Putamen (tissue), 1 donor: ENCODE results near the gene CYSTM1.
A peak's percentile ranks its signal among the peaks of the same experiment; 100 is the strongest.
"Not testable (repeated sequence)": the region's sequence is repeated elsewhere in the genome, so short reads cannot be mapped to it uniquely, and the experiment has no call there.

Experiments
- DNase-seq: peaks from one replicate; pipeline ENCODE4 v3.0.0-alpha.2; 2016; ENCODE audit warnings: low spot score

The CYSTM1 gene

GRCh38 chr5:140150201-140150600 lies 24.8 kb upstream of the CYSTM1 start:
- no peak for DNase-seq

GRCh38 chr5:140151144-140152021 lies 23.6 kb upstream of the CYSTM1 start:
- no peak for DNase-seq

GRCh38 chr5:140152022-140152999 lies 22.7 kb upstream of the CYSTM1 start:
- no peak for DNase-seq

DNA sequence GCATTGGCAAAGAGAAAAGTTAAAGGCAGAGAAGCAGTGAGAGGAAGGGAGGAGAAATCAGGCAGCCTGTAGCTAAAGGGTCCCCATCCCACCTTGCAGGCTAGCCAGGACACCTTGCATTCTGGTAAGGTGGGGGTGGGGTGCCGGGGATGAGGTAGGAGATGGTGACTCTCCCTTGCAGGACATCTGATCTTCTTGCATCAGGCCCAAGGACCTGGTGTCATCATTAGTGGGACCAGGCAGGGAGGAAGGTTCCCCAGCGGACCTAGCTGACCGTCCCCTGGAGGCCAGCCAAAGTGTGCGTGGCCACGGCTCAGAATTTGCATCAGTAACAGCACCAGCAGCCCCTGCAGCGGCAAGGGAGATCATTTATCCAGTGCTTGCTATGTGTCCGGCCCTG lies 21.7 kb upstream of the CYSTM1 start:
- DNase-seq, result no peak

GRCh38 chr5:140153905-140154304 lies 21.1 kb upstream of the CYSTM1 start:
- DNase-seq, result peak; percentile 39

GRCh38 chr5:140154710-140155381 lies 20.1 kb upstream of the CYSTM1 start:
- not testable (repeated sequence) for DNase-seq

- DNase-seq, result peak; percentile 90
These were observed 17.8 kb upstream of the CYSTM1 start for GRCh38 chr5:140157032-140157781.

DNA sequence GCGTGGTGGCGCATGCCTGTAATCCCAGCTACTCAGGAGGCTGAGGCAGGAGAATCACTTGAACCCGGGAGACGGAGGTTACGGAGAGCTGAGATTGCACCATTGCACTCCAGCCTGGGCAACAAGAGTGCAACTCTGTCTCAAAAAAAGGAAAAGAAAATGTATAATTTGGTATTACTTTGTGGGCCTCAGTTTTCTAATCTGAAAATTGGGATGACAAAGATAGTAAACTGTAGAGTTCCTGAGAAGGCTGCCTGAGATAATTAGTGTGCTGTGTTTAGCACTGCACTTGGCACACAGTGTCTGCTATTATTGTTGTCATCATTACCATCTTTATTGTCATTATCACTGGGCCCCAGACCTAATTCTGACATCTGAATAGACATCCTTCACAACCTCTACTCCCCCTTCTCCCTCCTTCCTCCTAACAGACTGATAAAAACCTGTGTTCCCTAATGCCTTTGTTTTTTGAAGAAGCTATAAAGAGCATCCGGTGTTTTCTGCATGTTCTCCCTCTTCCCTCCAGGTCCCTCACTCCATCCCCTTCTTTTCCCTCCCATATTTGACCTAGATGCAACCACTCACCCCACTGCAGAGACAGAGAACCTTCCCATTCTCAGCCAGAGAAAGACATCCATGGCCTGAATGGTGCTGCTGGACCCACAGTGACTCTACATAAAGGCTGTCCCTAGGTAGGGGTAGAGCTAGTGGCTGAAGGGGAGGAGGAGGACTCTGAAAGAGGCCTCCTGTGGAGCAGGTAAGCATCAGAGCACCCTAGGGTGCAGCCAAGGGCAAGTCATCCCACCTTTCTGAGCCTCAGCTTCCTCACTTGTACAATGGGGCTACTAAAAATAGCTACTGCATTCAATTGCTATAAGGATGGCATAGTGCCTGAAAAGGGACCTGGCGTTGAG lies 15.7 kb upstream of the CYSTM1 start:
- DNase-seq, result no peak

GRCh38 chr5:140162275-140162674 lies 12.7 kb upstream of the CYSTM1 start:
- DNase-seq, result no peak

GRCh38 chr5:140162781-140163180 lies 12.2 kb upstream of the CYSTM1 start:
- DNase-seq, result no peak

DNA sequence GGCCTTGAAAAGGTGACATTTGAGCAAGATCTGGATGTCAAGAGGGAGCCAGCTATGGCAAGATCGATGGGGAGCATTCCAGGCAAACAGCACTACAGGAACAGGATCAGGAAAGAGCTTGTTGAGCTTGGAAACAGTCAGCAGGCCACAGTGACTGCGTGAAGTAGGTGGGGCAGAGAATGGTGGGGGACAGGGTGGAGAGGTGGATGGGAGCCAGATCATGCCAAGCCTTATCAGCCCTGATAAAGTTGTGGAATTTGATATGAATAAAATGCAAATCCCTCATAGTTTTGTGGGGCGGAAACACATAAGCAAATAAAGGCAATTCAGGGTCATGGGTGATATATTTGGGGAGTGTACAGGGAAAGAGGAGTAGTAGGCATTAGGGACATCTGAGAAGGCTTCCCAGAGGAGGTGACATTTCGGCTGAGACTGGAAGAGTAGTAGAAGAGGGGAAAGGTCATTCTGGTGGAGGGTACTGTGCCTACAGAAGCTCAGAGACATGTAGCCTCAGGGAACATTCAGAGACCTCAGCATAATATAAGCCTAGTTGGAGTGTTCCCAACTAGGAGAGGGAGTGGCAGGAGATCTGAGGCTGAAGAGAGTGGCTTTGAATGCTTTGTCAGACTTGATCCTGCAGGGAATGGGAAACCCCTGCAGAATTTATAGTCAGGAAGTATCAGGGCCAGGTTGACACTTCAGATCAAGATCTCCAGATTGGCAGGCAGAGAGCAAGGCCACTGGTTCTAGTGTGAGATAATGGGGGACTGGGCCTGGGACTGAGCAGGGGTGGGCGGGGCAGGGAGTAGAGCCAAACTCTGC lies 9.7 kb upstream of the CYSTM1 start:
- no peak for DNase-seq

GRCh38 chr5:140165923-140166270 lies 9.1 kb upstream of the CYSTM1 start:
- no peak for DNase-seq

- DNase-seq, result no peak
These were observed 8.1 kb upstream of the CYSTM1 start for GRCh38 chr5:140166911-140167310.

DNA sequence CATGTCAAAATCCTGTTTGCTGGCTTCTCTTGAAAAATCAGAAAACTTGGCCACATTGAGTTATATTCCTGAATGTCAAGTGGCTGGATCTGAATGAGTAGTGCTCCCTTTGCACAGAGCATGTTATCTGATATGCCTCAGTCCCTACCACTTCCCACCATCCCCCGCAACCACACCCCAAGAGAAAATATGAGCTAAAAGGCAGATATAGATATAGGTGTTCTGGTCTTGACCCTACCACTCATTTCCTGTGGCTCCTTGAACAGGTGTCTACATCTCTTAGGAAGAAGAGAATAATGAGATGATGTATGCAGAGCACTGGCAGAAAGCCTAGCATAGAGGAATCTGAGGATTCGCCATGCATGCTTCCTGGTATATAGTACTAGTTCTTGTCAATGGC lies 6.6 kb upstream of the CYSTM1 start:
- no peak for DNase-seq

GRCh38 chr5:140169410-140169809 lies 5.6 kb upstream of the CYSTM1 start:
- no peak for DNase-seq

GRCh38 chr5:140172483-140172882 lies 2.5 kb upstream of the CYSTM1 start:
- no peak for DNase-seq

DNA sequence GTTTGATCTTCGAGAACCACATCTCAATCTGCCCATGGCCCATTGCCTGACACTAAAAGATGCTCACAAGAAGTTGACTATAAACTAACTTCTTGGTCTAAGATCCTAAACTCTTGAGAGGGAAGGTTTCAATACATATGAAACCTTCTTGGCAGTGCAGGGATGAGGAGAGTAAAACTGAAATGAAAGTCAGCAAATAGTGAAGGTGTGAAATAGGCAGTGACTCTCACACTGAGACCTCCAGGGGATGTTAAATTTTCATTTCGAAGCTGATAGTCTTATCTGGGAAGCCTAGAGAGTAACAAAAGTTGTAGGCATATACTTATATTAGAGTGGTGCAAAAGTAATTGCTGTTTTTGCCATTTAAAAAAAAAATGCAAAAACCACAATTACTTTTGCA lies 974 bp upstream of the CYSTM1 start:
- no peak for DNase-seq

- DNase-seq, result peak; percentile 57
These were observed 511 bp downstream of the CYSTM1 start for GRCh38 chr5:140175367-140176030.

- DNase-seq, result no peak
These were observed 1.0 kb downstream of the CYSTM1 start for GRCh38 chr5:140176031-140176387.
